ENCODE results near the gene ALOXE3.
"Not testable (repeated sequence)": the region's sequence is repeated elsewhere in the genome, so short reads cannot be mapped to it uniquely, and the experiment has no call there.

Gene ALOXE3

GRCh38 chr17:8122422-8122923, 4.2 kb upstream of the ALOXE3 start:
- no peak for DNase-seq (ENCODE audit: low read depth)

GRCh38 chr17:8121681-8122421, 3.5 kb upstream of the ALOXE3 start:
- DNase-seq (ENCODE audit: low read depth): no peak

- no peak for DNase-seq (ENCODE audit: low read depth)
Observed at GRCh38 chr17:8121407-8121680, 3.0 kb upstream of the ALOXE3 start.

DNA sequence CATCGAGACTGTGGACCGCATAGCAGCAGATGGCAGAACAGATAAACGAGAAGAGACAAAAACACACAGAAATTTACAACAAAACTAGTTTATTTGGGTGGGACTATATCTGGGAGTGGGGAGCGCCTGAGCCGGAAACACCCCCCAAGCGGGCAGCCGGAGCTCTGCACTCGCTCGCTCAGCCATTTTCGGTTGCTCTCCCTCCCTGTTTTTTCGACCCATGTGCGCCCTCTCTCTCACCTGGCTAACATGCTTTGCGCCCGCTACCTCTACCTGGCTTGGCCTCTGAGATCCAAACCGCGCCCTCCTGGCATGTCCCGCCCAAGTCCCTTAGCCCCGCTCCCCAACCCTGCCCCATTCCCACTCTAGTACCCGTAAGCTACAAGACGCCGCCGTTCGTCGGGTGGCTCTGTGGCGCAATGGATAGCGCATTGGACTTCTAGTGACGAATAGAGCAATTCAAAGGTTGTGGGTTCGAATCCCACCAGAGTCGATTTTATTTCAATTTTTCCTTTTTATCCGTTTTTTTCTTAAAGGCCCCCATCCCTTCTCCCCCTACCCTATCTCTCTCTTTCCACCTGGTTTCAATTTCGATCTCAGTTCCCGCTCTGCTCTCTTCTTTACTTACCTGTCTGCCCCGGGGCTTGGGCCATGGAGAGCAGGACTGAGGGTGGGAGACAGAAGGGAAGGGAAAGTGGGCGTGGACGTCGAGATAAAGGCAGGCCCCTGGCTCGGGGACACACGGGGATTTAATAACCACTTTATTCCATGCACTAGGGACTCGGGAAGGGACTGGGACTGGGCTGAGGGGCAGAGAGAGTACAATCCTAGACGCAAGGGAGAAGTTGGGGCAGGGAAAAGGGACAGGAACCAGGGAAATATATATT, 2.4 kb upstream of the ALOXE3 start:
- no peak for DNase-seq (ENCODE audit: low read depth)

DNA sequence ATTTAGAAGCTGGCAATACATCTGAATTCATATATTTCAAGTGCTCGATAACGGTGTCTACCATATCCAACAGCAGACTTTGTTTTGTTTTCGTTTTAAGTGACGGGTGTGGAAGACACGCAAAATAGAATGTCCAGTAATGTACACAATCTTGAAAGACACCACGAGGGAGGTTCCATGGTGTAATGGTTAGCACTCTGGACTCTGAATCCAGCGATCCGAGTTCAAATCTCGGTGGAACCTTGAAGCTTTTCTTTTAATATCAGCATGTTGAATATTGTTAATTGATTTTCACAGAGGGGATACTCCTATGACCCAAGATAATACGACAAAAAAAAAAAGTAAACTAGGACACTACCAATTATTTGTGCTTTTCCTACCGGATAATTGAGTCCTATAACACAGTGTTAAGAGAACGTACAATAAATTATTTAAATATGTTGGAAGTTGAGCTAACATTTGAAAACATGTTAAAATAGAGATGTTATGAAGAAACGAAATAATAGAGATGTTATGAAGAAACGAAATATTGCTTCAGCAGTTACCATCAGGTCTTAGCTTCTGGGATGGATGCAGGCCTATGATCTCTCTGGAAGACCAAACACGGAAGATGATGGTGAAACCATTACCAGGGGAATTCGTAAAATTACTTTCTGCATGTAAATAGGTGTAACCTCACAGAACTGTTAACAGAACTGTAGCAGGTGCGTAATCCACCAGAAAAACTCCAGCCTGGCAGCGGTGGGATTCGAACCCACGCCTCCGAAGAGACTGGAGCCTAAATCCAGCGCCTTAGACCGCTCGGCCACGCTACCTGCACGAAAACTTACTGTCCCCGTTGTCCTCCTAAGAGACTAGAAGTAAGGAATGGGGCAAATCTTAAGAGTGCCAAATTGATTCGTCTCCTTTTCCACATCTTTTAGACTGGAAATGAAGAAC, 1.5 kb upstream of the ALOXE3 start:
- DNase-seq (ENCODE audit: low read depth): peak; percentile 91

DNA sequence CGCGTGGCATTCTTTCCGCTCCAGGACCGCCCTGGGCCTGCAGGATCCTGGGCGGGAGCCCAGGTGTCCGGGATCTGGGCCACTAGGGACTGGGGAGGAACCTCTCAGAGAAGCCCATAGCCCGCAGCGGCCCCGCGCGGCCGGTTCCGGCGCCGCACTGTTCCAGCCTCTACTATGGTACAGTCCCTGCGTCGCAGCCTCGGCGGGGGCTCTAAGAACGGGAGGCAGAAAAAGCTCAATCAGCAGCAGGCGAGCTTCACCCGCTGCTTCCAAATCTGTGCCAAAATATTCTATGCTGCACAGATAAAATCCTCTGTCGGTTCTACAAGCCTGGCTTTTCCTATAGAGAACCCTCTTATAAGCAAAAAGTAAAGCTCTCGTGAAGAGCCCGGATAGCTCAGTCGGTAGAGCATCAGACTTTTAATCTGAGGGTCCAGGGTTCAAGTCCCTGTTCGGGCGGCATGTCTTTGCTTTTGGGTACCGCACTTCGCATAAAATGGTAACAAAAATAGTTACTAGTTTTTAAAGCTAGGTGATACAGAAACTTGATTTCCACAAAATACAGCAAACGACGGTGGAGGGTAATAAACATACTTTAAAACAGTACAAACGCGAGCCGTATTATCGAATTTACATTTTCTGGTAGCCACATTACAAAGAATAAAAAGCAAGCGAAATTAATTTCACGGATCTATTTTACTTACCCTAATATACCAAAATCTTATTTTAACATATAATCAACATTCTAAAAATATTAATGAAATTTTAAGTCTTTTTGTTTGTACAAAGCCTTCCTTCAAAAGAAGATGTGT, 661 bp upstream of the ALOXE3 start:
- peak; percentile 77 for DNase-seq (ENCODE audit: low read depth)

GRCh38 chr17:8117367-8117979, 841 bp downstream of the ALOXE3 start:
- DNase-seq (ENCODE audit: low read depth): no peak

- no peak for DNase-seq (ENCODE audit: low read depth)
Observed at GRCh38 chr17:8116776-8117175, 1.5 kb downstream of the ALOXE3 start.

- no peak for DNase-seq (ENCODE audit: low read depth)
Observed at GRCh38 chr17:8110907-8111306, 7.4 kb downstream of the ALOXE3 start.

DNA sequence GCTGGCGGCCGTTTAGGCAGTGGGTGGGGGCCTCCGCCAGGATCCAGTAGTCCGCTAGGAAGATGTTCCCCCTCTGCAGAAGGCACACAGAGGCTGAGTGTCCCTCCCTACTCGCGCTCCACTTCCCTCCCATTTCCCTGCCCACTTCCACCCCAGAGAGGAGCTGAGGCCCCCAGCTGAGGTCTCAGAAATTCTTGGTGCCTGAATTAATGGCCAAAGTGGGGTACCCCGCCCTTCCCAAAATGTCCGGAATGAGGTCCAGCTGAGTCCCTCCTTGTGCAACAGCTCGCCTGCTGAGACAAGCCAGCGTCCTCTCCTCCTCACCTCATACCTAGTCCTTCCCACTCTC, 7.9 kb downstream of the ALOXE3 start:
- DNase-seq (ENCODE audit: low read depth): no peak

GRCh38 chr17:8109661-8110455, 8.5 kb downstream of the ALOXE3 start:
- no peak for DNase-seq (ENCODE audit: low read depth)

- DNase-seq (ENCODE audit: low read depth): no peak
Observed at GRCh38 chr17:8108972-8109660, 9.2 kb downstream of the ALOXE3 start.

DNA sequence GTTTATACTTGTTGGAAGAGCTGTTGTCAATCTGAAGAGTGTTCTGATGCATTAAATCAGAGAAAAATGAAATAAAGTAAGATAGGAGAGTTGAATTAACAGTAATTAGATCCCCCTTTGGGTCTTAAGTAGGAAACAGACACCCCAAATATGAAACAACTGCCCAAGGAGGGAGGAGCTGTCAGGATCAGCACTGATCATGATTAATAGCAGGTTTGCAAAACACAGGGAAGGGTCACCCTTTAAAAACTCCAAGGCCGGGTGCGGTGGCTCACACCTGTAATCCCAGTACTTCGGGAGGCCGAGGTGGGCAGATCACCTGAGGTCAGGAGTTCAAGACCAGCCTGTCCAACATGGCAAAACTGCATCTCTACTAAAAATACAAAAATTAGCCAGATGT, 11.3 kb downstream of the ALOXE3 start:
- DNase-seq (ENCODE audit: low read depth): not testable (repeated sequence)

GRCh38 chr17:8105957-8106398, 12.3 kb downstream of the ALOXE3 start:
- no peak for DNase-seq (ENCODE audit: low read depth)

GRCh38 chr17:8104911-8105310, 13.4 kb downstream of the ALOXE3 start:
- DNase-seq (ENCODE audit: low read depth): no peak

DNA sequence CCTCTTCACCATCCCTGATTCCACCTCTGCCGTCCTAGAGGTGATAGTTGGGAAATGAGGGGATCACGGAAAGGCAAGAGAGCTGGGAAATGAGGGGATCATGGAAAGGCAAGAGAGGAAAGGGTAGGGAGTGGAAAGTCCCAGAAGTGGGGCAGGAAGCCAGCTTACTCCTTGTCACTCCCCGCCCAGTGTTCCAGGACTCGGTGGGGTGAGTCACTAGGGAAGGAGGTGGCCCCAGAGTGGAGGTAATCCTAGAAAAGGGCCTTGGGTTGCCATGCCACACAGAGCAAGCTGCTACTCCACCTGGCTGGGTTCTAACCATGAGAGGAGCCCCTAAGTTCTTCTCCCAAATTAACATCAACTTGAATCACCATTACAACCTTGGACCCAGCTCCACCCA, 14.8 kb downstream of the ALOXE3 start:
- DNase-seq (ENCODE audit: low read depth): no peak

GRCh38 chr17:8101721-8102120, 16.6 kb downstream of the ALOXE3 start:
- DNase-seq (ENCODE audit: low read depth): no peak

GRCh38 chr17:8100763-8101162, 17.6 kb downstream of the ALOXE3 start:
- DNase-seq (ENCODE audit: low read depth): no peak

DNA sequence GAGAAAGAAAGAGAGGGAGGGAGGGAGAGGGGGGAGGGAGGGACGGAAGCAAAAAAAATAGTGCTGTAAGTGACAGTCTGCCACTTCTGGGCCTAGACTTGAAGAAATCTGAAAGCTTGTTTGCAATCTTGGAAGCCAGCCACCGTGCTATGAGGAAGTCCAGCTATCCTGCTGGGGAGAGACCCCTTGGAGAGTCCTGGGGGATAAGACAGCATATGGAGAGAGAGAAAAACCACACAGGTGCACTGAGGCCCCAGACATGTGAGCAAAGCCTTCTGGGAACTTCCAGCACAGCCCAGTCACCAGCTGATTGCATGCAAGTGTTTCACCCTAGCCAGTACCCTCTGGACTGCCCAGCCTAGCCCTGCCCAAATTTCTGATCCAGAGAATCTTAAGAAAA, 18.2 kb downstream of the ALOXE3 start:
- DNase-seq (ENCODE audit: low read depth): no peak

GRCh38 chr17:8096541-8096940, 21.8 kb downstream of the ALOXE3 start:
- DNase-seq (ENCODE audit: low read depth): no peak
